ENCODE measurements around the gene RBM44. TPM values are rescaled to one million over a fixed set of nuclear protein-coding genes. Genes with fewer than 3 reads are reported as not detected.
"Not testable (repeated sequence)": the region's sequence is repeated elsewhere in the genome, so short reads cannot be mapped to it uniquely, and the experiment has no call there.

Gene RBM44
- total and polyA plus RNA-seq, 5 experiments from 2014 or later = 0.80 to 1.0 (median 0.91) TPM; not detected in 2

- peaks cover 10 to 87% (median 32%) of the 10 kb centered on the region in 3 donors for H3K36me3 Mint-ChIP-seq
- no peak overlapping the region for H3K27ac Mint-ChIP-seq
- POLR2A ChIA-PET = no interaction called here
- H3K9me3 Mint-ChIP-seq = no peaks in the 10 kb centered on the region
- H3K27me3 Mint-ChIP-seq = no peaks in the 10 kb centered on the region
- no peak for DNase-seq
- peaks cover 0 to 15% (median 8%) of the 10 kb centered on the region in 4 donors for H3K4me1 Mint-ChIP-seq
- no peak overlapping the region for H3K4me3 Mint-ChIP-seq
- ATAC-seq = no peak
Observed at GRCh38 chr2:237760506-237761502, 37.8 kb upstream of the RBM44 start.

GRCh38 chr2:237762291-237763182 is 36.0 kb upstream of the RBM44 start:
- H3K27me3 Mint-ChIP-seq, POLR2A ChIA-PET, ATAC-seq, H3K4me1 Mint-ChIP-seq, H3K9me3 Mint-ChIP-seq, H3K4me3 Mint-ChIP-seq, DNase-seq: not testable (repeated sequence)
- peaks cover 5 to 85% (median 22%) of the 10 kb centered on the region in 3 donors for H3K36me3 Mint-ChIP-seq
- peak overlapping the region in 6 of 10 donors; percentile 6 to 80 (median 28) for H3K27ac Mint-ChIP-seq

DNA sequence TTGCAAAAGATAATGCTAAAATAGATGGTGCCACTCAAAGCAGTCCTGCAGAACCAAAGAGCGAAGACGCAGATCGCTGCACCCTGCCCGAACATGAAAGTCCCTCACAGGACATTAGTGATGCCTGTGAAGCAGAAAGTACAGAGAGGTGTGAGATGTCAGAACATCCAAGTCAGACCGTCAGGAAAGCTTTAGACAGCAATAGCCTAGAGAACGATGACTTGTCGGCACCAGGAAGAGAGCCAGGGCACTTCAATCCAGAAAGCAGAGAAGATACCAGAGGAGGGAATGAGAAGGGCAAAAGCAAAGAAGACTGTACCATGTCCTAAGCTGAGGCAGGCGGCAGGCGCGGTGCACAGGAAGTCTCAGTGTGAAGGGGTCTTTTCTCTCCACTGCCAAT is 34.8 kb upstream of the RBM44 start:
- Mint-ChIP-seq H3K27ac (peak overlapping the region in 2 of 10 donors; percentile 14 to 56), H3K4me3 (peak overlapping the region in 1 of 10 donors; percentile 26), H3K4me1 (peaks cover 0 to 9% (median 8%) of the 10 kb centered on the region in 4 donors), H3K27me3 (no peaks in the 10 kb centered on the region), H3K36me3 (peaks cover 5 to 83% (median 19%) of the 10 kb centered on the region in 3 donors), H3K9me3 (no peaks in the 10 kb centered on the region)
- POLR2A ChIA-PET = no interaction called here
- DNase-seq = no peak
- ATAC-seq = no peak

DNA sequence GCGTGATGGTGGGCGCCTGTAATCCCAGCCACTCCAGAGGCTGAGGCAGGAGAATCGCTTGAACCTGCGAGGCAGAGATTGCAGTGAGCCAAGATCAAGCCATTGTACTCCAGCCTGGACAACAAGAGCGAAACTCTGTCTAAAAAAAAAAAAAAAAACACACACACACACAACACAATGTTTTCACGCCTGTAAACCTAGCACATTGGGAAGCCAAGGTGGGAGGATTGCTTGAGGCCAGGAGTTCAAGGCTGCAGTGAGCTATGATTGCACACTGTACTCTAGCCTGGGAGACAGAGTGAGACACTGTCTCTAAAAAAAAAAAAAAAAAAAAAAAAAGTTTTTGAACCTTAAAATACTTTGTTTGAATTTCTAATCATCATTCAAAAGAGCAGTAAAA is 33.5 kb upstream of the RBM44 start:
- H3K4me1 Mint-ChIP-seq, DNase-seq, POLR2A ChIA-PET, ATAC-seq, H3K27me3 Mint-ChIP-seq, H3K9me3 Mint-ChIP-seq: not testable (repeated sequence)
- peaks cover 5 to 82% (median 17%) of the 10 kb centered on the region in 3 donors for H3K36me3 Mint-ChIP-seq
- H3K4me3 Mint-ChIP-seq = peak overlapping the region in 1 of 10 donors; percentile 31
- peak overlapping the region in 1 of 10 donors; percentile 73 for H3K27ac Mint-ChIP-seq

GRCh38 chr2:237765875-237766274 is 32.7 kb upstream of the RBM44 start:
- Mint-ChIP-seq H3K36me3 (peaks cover 5 to 82% (median 12%) of the 10 kb centered on the region in 3 donors), H3K27me3 (no peaks in the 10 kb centered on the region), H3K4me3 (no peak overlapping the region), H3K27ac (peak overlapping the region in 3 of 10 donors; percentile 40 to 57 (median 47)), H3K9me3 (no peaks in the 10 kb centered on the region), H3K4me1 (peaks cover 0 to 9% (median 8%) of the 10 kb centered on the region in 4 donors)
- POLR2A ChIA-PET = no interaction called here
- ATAC-seq (no peak), DNase-seq (no peak)

GRCh38 chr2:237766340-237766739 is 32.2 kb upstream of the RBM44 start:
- Mint-ChIP-seq H3K36me3 (peaks cover 5 to 81% (median 15%) of the 10 kb centered on the region in 3 donors), H3K27ac (peak overlapping the region in 4 of 10 donors; percentile 24 to 57 (median 44)), H3K4me1 (peaks cover 0 to 9% (median 8%) of the 10 kb centered on the region in 4 donors), H3K27me3 (no peaks in the 10 kb centered on the region), H3K4me3 (no peak overlapping the region), H3K9me3 (no peaks in the 10 kb centered on the region)
- DNase-seq = no peak
- POLR2A ChIA-PET = no interaction called here
- no peak for ATAC-seq

GRCh38 chr2:237772513-237772912 is 26.1 kb upstream of the RBM44 start:
- H3K4me3 Mint-ChIP-seq = no peak overlapping the region
- H3K27ac Mint-ChIP-seq = peak overlapping the region in 1 of 10 donors; percentile 64
- DNase-seq (no peak), ATAC-seq (no peak)
- no peaks in the 10 kb centered on the region for H3K9me3 Mint-ChIP-seq
- no peaks in the 10 kb centered on the region for H3K27me3 Mint-ChIP-seq
- peaks cover 18 to 88% (median 34%) of the 10 kb centered on the region in 3 donors for H3K36me3 Mint-ChIP-seq
- POLR2A ChIA-PET = no interaction called here
- H3K4me1 Mint-ChIP-seq = peaks cover 0 to 3% (median 0%) of the 10 kb centered on the region in 4 donors

GRCh38 chr2:237773826-237774225 is 24.8 kb upstream of the RBM44 start:
- POLR2A ChIA-PET = no interaction called here
- ATAC-seq (no peak), DNase-seq (no peak)
- no peaks in the 10 kb centered on the region for H3K27me3 Mint-ChIP-seq
- no peak overlapping the region for H3K4me3 Mint-ChIP-seq
- peaks cover 0 to 3% (median 0%) of the 10 kb centered on the region in 4 donors for H3K4me1 Mint-ChIP-seq
- H3K36me3 Mint-ChIP-seq = peaks cover 23 to 90% (median 48%) of the 10 kb centered on the region in 3 donors
- no peak overlapping the region for H3K27ac Mint-ChIP-seq
- no peaks in the 10 kb centered on the region for H3K9me3 Mint-ChIP-seq

GRCh38 chr2:237774811-237775553 is 23.6 kb upstream of the RBM44 start:
- Mint-ChIP-seq H3K4me3 (no peak overlapping the region), H3K9me3 (peaks cover 0 to 3% (median 0%) of the 10 kb centered on the region in 9 donors), H3K36me3 (peaks cover 27 to 90% (median 55%) of the 10 kb centered on the region in 3 donors), H3K27ac (peak overlapping the region in 3 of 10 donors; percentile 60 to 87 (median 65)), H3K4me1 (peaks cover 0 to 3% (median 0%) of the 10 kb centered on the region in 4 donors), H3K27me3 (no peaks in the 10 kb centered on the region)
- ATAC-seq = peak; percentile 51 to 52
- peak in 6 of 10 donors; percentile 20 to 33 (median 28) for DNase-seq
- POLR2A ChIA-PET = no interaction called here

DNA sequence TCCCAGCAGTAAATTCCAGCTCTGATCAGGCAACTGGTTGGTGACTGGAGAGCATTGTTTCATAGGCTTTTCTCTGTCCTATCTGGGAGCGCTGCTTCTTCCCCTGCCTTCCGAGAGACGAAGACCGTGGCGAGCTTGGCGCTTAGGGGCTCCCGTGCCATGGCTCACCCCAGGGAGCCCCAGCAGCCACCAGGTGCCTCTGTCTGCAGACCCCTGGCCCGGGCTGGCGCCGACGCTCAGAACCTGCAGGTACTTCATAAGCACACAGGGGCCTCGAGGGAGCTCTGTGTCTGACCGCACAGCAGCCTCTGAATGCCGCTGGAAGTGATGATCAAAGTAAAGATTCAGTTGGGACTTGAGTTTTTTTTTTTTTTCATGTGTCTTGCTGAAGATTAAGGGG is 19.1 kb upstream of the RBM44 start:
- ATAC-seq (no peak), DNase-seq (no peak)
- Mint-ChIP-seq H3K27me3 (no peaks in the 10 kb centered on the region), H3K4me1 (peaks cover 0 to 5% (median 0%) of the 10 kb centered on the region in 4 donors), H3K36me3 (peaks cover 36 to 86% (median 76%) of the 10 kb centered on the region in 3 donors), H3K27ac (peak overlapping the region in 1 of 10 donors; percentile 3), H3K9me3 (peaks cover 0 to 18% (median 0%) of the 10 kb centered on the region in 9 donors), H3K4me3 (no peak overlapping the region)
- POLR2A ChIA-PET = interaction anchor here (0.8 kb wide), 1 partner anchor 41 kb away, joined by 3 read pairs; no protein-coding TSS in a partner anchor

GRCh38 chr2:237782181-237782580 is 16.4 kb upstream of the RBM44 start:
- Mint-ChIP-seq H3K4me3 (no peak overlapping the region), H3K36me3 (peaks cover 39 to 79% (median 76%) of the 10 kb centered on the region in 3 donors), H3K9me3 (peaks cover 0 to 34% (median 10%) of the 10 kb centered on the region in 9 donors), H3K27me3 (no peaks in the 10 kb centered on the region), H3K4me1 (peaks cover 0 to 3% (median 0%) of the 10 kb centered on the region in 4 donors), H3K27ac (no peak overlapping the region)
- DNase-seq = no peak
- POLR2A ChIA-PET = no interaction called here
- no peak for ATAC-seq

- Mint-ChIP-seq H3K36me3 (peaks cover 37 to 73% (median 71%) of the 10 kb centered on the region in 3 donors), H3K9me3 (peaks cover 0 to 38% (median 11%) of the 10 kb centered on the region in 9 donors)
- H3K4me3 Mint-ChIP-seq, H3K4me1 Mint-ChIP-seq, DNase-seq, H3K27me3 Mint-ChIP-seq, H3K27ac Mint-ChIP-seq, ATAC-seq, POLR2A ChIA-PET: not testable (repeated sequence)
Observed at GRCh38 chr2:237783678-237784077, 14.9 kb upstream of the RBM44 start.

Data from naive thymus-derived CD8-positive, alpha-beta T cell (primary cell).